ENCODE measurements around the gene SLC2A2. TPM values are rescaled to one million over a fixed set of nuclear protein-coding genes. Genes with fewer than 3 reads are reported as not detected.

The SLC2A2 gene
- total RNA-seq, 4 donors from 2014 or later, result not detected

- no peak for TF ChIP-seq CTCF (IDR thresholded peaks at IDR 0.05; ENCODE audit: low read depth)
These were observed 60.0 kb downstream of the SLC2A2 start for GRCh38 chr3:170966495-170966894.

GRCh38 chr3:170962411-170962810, 64.1 kb downstream of the SLC2A2 start:
- TF ChIP-seq CTCF (IDR thresholded peaks at IDR 0.05; ENCODE audit: low read depth), result no peak

- no peak for TF ChIP-seq CTCF (IDR thresholded peaks at IDR 0.05; ENCODE audit: low read depth)
These were observed 64.7 kb downstream of the SLC2A2 start for GRCh38 chr3:170961616-170962400.

GRCh38 chr3:170959457-170959856, 67.1 kb downstream of the SLC2A2 start:
- no peak for TF ChIP-seq CTCF (IDR thresholded peaks at IDR 0.05; ENCODE audit: low read depth)

- TF ChIP-seq CTCF (IDR thresholded peaks at IDR 0.05; ENCODE audit: low read depth), result no peak
These were observed 69.9 kb downstream of the SLC2A2 start for GRCh38 chr3:170956647-170957046.

- no peak for TF ChIP-seq CTCF (IDR thresholded peaks at IDR 0.05; ENCODE audit: low read depth)
These were observed 72.8 kb downstream of the SLC2A2 start for GRCh38 chr3:170953736-170954135.

- no peak for TF ChIP-seq CTCF (IDR thresholded peaks at IDR 0.05; ENCODE audit: low read depth)
These were observed 73.3 kb downstream of the SLC2A2 start for GRCh38 chr3:170953229-170953628.
